ENCODE measurements around the gene PFKFB3.

DNA sequence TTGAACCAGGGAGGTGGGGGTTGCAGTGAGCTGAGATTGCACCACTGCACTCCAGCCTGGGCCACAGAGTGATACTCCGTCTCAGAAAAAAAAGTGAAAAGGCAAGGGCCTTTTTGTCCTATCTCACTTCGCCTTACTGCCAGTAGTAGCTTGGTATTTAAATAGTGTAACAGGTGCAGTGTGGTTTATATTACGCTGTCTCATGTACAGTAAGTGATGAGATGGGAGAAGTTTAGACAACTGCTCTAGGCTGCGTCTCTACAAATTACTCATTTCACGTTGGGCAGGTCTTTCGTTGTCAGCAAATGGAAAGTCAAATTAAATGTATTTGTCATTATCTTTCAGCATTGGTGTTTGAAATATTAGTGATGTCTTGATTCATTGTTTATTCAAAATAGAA lies 15.5 kb upstream of the PFKFB3 start:
- TF ChIP-seq CTCF (IDR thresholded peaks at IDR 0.05; ENCODE audit: insufficient read depth, low read depth, low read length) (no peak), EZH2 (IDR thresholded peaks at IDR 0.05; ENCODE audit: insufficient read depth, low read length) (no peak)

Measured in astrocyte (in vitro differentiated cells and primary cell).